Right lobe of liver (tissue), 6 donors: ENCODE results near the gene CDK17. TPM values are rescaled to one million over a fixed set of nuclear protein-coding genes. Genes with fewer than 3 reads are reported as not detected.

Experiments
- ATAC-seq, 4 donors: fragments of 200-7000 bp; cut with Tn5 transposase; one replicate each; pipeline ENCODE4 v1.9.1; 2020; ENCODE audit warnings: mild to moderate bottlenecking in 4 of 4, moderate library complexity in 4 of 4
- DNase-seq, 3 donors: peaks; one replicate each; pipeline ENCODE4 v3.0.0-alpha.2; 2020
- H3K27ac ChIP-seq, 3 donors: fragments of 200-600 bp; one replicate each; pipeline ENCODE4 v1.8.0; 2022
- H3K27me3 ChIP-seq, 2 donors: fragments of 200-600 bp; one replicate each; pipeline ENCODE4 v1.8.0; 2022
- H3K36me3 ChIP-seq, 4 donors: fragments of 200-600 bp; sonication (generic) in 1 of 4; one replicate each; pipeline versions ENCODE4 v1.5.1 to v1.8.0; 2017 to 2022; ENCODE audit warnings: control low read depth in 1 of 4
- H3K4me1 ChIP-seq, 4 donors: fragments of 200-600 bp; sonication (generic) in 1 of 4; one replicate each; pipeline versions ENCODE4 v1.5.1 to v1.8.0; 2017 to 2022; ENCODE audit warnings: control low read depth in 1 of 4
- H3K4me3 ChIP-seq, 3 donors: fragments of 200-600 bp; one replicate each; pipeline ENCODE4 v1.8.0; 2022
- H3K9me3 ChIP-seq, 4 donors: fragments of 200-600 bp; sonication (generic) in 1 of 4; one replicate each; pipeline versions ENCODE4 v1.5.1 to v1.8.0; 2017 to 2022; ENCODE audit warnings: control low read depth in 1 of 4
- POLR2A ChIP-seq: fragments of 450-650 bp; IDR thresholded peaks from one replicate; pipeline ENCODE4 v1.6.1; 2017; ENCODE audit warnings: antibody characterized with exemption, mild to moderate bottlenecking
- WGBS: methylation state at CpG from one replicate; pipeline ENCODE4 v1.1.6; 2018; ENCODE audit warnings: low coverage, low lambda C conversion rate; ENCODE audit not compliant: insufficient coverage; ENCODE audit errors: missing lambda C conversion rate; 5-methylcytosine and 5-hydroxymethylcytosine counted together
- intact Hi-C, 2 donors: fragments of 100-400 bp; cut with DNase I; formaldehyde crosslinking; loops; one replicate each; pipeline versions ENCODE4 v1.11.2 to v1.14.1; 2022
- long read RNA-seq: library from polyadenylated mRNA; unstranded; transcript quantifications from one replicate; pipeline ENCODE4 v2.0.0, GENCODE V29; 2019
- total RNA-seq, 6 experiments: library from RNA; depleted of rRNA in 2 of 6; stranded (reverse); fragments of >200 nt in 2 of 6; fragmentation: NEBNext Ultra II Directional in 3 of 6; extraction: Animal tissue kit (Norgen Biotek cat#: 25700) in 3 of 6; gene quantifications; one replicate each; pipeline versions ENCODE4 v1.1.0 to v1.2.4, GENCODE V29; 2016 to 2023
- TF ChIP-seq, protein P1 (sequence below), 4 donors: fragments of 200-600 bp in 3 of 4; fragments of 450-650 bp in 1 of 4; IDR thresholded peaks; one replicate each; pipeline versions ENCODE4 v1.5.1 to v1.8.0; 2016 to 2022; ENCODE audit warnings: antibody characterized with exemption in 4 of 4, mild to moderate bottlenecking in 2 of 4
- donor health status: DM: no; HTN: yes; CAD: no.
- donor health status: DM: no; HTN: no; CAD: no.
- donor health status: DM: no; HTN: no; CAD: no.
- donor health status: DM: no; HTN: yes; CAD: no.
- donor health status: DM: no; HTN: yes; CAD: no.

The CDK17 gene
- total RNA-seq = 10 to 100 TPM in 5 of 6 experiments, 1 to 10 TPM in 1; 8.9 to 16.1 (median 13.7) TPM
- long read RNA-seq = 0 reads

DNA sequence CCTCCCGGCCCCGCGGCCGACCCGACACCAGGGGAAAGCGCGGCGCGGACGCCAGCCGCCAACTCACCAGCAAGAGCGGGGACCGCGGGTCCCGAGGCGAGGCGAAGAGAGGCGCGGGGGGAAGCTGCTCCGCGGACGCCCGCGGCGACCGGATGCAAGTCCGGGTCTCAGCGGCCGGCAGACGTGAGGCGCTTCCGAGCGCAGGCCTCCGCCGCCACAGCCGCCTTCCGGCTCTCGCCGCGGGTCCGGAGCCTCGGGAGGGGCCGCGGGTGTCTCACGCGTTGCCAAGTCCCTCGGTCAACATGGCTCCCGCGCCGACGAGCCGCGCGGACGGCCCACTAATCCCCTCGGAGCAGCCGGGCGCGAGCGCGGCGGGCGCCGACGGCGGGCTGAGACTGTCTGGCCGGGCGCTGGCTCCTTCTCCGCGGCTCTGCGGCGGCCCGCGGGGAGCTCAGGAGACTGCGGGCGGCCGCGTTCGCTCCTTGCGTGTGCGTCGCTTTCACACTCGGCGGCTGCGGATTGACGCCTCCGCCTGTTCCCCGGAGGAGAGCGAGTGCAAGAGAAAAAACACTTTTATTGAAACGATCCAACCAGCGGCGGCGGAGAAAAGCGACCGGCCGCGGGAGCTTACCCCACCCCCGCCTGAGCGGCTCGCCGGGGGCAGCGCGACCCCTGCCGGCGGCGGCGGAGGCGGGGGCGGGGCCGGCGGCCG lies at the start of gene CDK17:
CDK17 (minus strand) TSS at position 521 of the 712 bp plus-strand sequence. CDS start 65,603 bp downstream, outside the sequence.
- no CpG with 5 or more reads among the region's 112 CpGs for WGBS
- intact Hi-C loops = loop anchor here in 1 of 2 donors (10.0 kb wide), 1 partner anchor 165 kb away; no protein-coding TSS in a partner anchor
- DNase-seq (peak; percentile 84 to 87 (median 86)), ATAC-seq (peak; percentile 79 to 89 (median 84))
- Histone ChIP-seq H3K4me3 (peak within 1 kb of the TSS; percentile 81 to 86 (median 83)), H3K9me3 (no peaks in the 10 kb centered on the region), H3K27me3 (no peaks in the 10 kb centered on the region), H3K4me1 (peaks cover 0 to 33% (median 7%) of the 10 kb centered on the region in 4 donors), H3K36me3 (no peaks in the 10 kb centered on the region), H3K27ac (peak within 1 kb of the TSS; percentile 95 to 98 (median 98))
- TF ChIP-seq, protein P1, sequence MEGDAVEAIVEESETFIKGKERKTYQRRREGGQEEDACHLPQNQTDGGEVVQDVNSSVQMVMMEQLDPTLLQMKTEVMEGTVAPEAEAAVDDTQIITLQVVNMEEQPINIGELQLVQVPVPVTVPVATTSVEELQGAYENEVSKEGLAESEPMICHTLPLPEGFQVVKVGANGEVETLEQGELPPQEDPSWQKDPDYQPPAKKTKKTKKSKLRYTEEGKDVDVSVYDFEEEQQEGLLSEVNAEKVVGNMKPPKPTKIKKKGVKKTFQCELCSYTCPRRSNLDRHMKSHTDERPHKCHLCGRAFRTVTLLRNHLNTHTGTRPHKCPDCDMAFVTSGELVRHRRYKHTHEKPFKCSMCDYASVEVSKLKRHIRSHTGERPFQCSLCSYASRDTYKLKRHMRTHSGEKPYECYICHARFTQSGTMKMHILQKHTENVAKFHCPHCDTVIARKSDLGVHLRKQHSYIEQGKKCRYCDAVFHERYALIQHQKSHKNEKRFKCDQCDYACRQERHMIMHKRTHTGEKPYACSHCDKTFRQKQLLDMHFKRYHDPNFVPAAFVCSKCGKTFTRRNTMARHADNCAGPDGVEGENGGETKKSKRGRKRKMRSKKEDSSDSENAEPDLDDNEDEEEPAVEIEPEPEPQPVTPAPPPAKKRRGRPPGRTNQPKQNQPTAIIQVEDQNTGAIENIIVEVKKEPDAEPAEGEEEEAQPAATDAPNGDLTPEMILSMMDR (IDR thresholded peaks at IDR 0.05) = peak; percentile 27 to 78 (median 37)
- TF ChIP-seq POLR2A = peak; percentile 81

DNA sequence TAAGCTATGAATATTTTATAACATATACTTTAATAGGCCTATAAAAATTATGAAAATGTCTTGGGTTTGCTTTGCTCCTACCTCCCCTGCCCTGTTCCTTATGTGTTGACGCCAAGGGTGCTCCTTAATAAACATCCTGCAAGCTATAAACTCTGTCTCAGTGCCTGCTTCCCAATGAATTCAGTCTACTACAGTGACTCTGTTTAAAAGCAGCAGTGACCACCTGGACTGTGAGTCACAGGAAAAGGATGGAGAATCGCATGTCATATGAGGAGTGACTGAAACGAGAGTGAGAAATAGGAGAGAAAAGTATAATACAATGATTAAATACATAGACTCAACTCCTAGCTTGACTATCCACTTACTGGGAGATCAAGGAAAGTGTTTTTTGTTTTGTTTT lies 48.1 kb upstream of the CDK17 start:
- intact Hi-C loops = no loop called here
- Histone ChIP-seq H3K36me3 (no peaks in the 10 kb centered on the region), H3K27ac (no peak overlapping the region), H3K9me3 (no peaks in the 10 kb centered on the region), H3K4me1 (no peaks in the 10 kb centered on the region), H3K4me3 (no peak overlapping the region), H3K27me3 (no peaks in the 10 kb centered on the region)
- DNase-seq (no peak), ATAC-seq (peak in 2 of 4 donors; percentile 50 to 53)
- WGBS = 77% methylated on average over 3 of the region's 3 CpGs
- TF ChIP-seq, protein P1 (IDR thresholded peaks at IDR 0.05) = no peak
- no peak for TF ChIP-seq POLR2A

DNA sequence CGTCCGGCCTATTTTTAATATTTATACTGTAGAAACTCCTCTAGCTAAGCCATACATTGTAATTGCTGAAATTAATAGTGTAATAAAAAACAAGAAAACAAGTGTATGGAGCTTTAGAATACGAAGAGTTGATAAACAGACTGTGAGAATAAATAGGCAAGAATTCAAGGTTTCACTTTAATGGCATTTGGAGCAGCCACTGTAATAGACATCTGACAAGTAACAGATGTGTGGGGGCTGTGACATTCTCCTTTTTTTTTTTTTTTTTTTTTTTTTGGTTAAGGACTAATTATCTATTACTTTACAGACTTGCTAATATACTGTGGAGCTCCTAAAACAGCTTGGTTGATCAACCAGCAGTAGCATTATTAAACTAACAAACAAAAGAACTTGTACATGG lies 47.0 kb upstream of the CDK17 start:
- intact Hi-C loops = no loop called here
- no peak overlapping the region for H3K27ac ChIP-seq

DNA sequence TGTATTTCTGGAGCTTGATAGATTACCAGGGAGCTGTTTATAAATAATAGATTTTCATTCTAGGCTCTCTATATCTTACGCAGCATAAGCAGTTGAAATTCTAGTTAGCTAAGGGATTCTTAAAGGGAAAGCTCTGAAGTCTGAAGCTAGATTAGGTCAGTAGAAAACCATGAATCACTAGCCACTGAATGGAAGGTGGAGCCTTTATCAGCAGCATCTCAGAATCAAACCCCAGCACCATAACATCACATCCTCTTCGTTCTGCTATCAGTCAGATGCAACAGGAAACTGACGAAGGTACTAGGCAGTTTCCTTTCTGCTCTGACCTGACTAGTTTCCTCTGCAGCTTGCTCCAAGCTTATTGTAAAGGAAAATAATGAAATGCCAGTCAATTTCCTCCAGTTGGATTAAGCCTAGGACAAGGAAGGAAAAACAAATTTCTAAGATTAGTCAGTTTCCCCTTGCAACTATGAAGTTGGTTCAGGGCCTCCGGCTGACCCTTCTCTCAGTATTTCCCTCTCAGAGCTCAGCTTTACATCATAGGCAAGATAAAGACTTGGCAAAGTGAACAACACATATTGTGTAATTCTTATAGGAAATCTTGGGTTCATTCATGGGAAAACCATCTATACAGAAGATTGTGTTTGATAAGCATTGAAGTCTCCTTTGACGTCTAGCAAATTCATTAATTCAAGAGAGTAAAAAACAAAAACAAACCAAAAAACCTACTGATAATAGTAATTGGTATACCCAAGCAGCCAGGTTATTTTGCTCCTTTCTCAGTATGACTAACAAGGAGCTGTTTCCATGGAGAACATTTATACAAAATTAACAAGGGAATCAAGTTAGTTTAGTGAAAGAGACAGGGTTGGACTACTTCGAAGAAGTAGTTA lies 45.7 kb upstream of the CDK17 start:
- Histone ChIP-seq H3K27me3 (no peaks in the 10 kb centered on the region), H3K36me3 (no peaks in the 10 kb centered on the region), H3K9me3 (no peaks in the 10 kb centered on the region), H3K4me1 (no peaks in the 10 kb centered on the region), H3K4me3 (no peak overlapping the region), H3K27ac (peak overlapping the region; percentile 44 to 61 (median 54))
- TF ChIP-seq, protein P1 (IDR thresholded peaks at IDR 0.05) = no peak
- no peak for TF ChIP-seq POLR2A
- DNase-seq = no peak
- 32% methylated on average over 6 of the region's 6 CpGs for WGBS
- ATAC-seq = peak; percentile 86 to 92 (median 91)
- intact Hi-C loops = no loop called here

More for the DNA sequence above, 47.0 kb upstream of the CDK17 start:
- TF ChIP-seq, protein P1 (IDR thresholded peaks at IDR 0.05) = no peak
- TF ChIP-seq POLR2A = no peak
- Histone ChIP-seq H3K4me3 (no peak overlapping the region), H3K27me3 (no peaks in the 10 kb centered on the region), H3K36me3 (no peaks in the 10 kb centered on the region), H3K4me1 (no peaks in the 10 kb centered on the region), H3K9me3 (no peaks in the 10 kb centered on the region)
- DNase-seq (no peak), ATAC-seq (no peak)
- WGBS = 86% methylated on average over 3 of the region's 3 CpGs
